ENCODE results near the gene FHL2.

DNA sequence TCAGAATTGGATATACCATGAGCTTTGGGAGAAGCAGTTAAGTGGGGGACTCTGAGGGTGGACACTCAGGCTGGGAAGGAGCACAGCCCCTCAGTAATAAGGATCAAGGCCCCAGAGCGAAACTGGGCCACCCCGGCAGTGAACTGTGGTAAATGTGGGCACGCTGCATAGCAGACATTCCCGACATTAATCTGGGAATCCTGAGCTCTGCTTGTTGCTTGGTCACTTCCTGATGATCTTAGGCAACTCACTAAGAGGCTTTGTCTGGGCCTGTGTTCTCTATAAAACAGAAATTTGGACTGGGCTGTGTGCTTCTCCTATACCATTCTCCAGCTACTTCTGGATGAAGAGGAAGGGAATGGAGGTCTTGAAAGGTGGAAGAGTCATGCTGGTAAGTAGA is 74.1 kb downstream of the FHL2 start:
- TF ChIP-seq POLR2AphosphoS5 (IDR thresholded peaks at IDR 0.05; ENCODE audit: borderline replicate concordance, low read depth, low read length) (no peak), EZH2 (IDR thresholded peaks at IDR 0.05) (no peak)
